Measurements from ENCODE around the gene AKAP8L. TPM values are rescaled to one million over a fixed set of nuclear protein-coding genes. Genes with fewer than 3 reads are reported as not detected.

Gene AKAP8L
- total and polyA plus RNA-seq, 9 of the 15 experiments (the other 6 are each of a cell fraction or from before 2014, with no cell fraction given), result 2.4 to 116 (median 70.7) TPM

- TF ChIP-seq ZBTB7A (IDR thresholded peaks at IDR 0.05; ENCODE audit: borderline replicate concordance, control insufficient read depth, low read depth, low read length) (no peak), RBM15 (IDR thresholded peaks at IDR 0.05; ENCODE audit: insufficient read depth, low read length) (no peak), ZBTB11 (CRISPR knock-in tag; IDR thresholded peaks at IDR 0.05) (no peak), FOXM1 (IDR thresholded peaks at IDR 0.05; ENCODE audit: low read depth) (no peak), FOXM1 (CRISPR knock-in tag; IDR thresholded peaks at IDR 0.05; ENCODE audit: low read depth) (0 out of 2 replicates have a peak, but pooled peaks have one; percentile 31), ARID1B (IDR thresholded peaks at IDR 0.05) (no peak), ZNF780A (CRISPR knock-in tag; IDR thresholded peaks at IDR 0.05) (no peak), U2AF1 (optimal IDR thresholded peaks at IDR 0.05; ENCODE audit: low read depth, low read length) (no peak), POLR2B (IDR thresholded peaks at IDR 0.05; ENCODE audit: low read depth, partially characterized antibody) (no peak), ZNF395 (CRISPR knock-in tag; IDR thresholded peaks at IDR 0.05) (no peak), SNIP1 (IDR thresholded peaks at IDR 0.05; ENCODE audit: low read depth) (no peak), POLR2A (conservative IDR thresholded peaks at IDR 0.05) (no peak), ZNF699 (CRISPR knock-in tag; IDR thresholded peaks at IDR 0.05; ENCODE audit: insufficient replicate concordance) (no peak), MBD1 (CRISPR knock-in tag; IDR thresholded peaks at IDR 0.05) (no peak), PHF8 (IDR thresholded peaks at IDR 0.05; ENCODE audit: borderline replicate concordance, low read length) (peak; percentile 3; the same call in 1 of the 2 replicates), HDAC6 (IDR thresholded peaks at IDR 0.05; ENCODE audit: low read depth, low read length) (no peak), ZNF212 (CRISPR knock-in tag; IDR thresholded peaks at IDR 0.05) (no peak), ZNF583 (CRISPR knock-in tag; IDR thresholded peaks at IDR 0.05) (no peak), ZNF41 (CRISPR knock-in tag; conservative IDR thresholded peaks at IDR 0.05) (no peak), ZNF551 (CRISPR knock-in tag; IDR thresholded peaks at IDR 0.05) (no peak), PRPF4 (IDR thresholded peaks at IDR 0.05; ENCODE audit: insufficient read depth, low read depth, low read length, poor library complexity, severe bottlenecking) (no peak), HDAC2 (IDR thresholded peaks at IDR 0.05) (no peak), RCOR1 (IDR thresholded peaks at IDR 0.05; ENCODE audit: borderline replicate concordance in 1 of 2, low read depth in 2 of 2, low read length in 2 of 2) (no peak), GATA2 (CRISPR knock-in tag; IDR thresholded peaks at IDR 0.05) (no peak)
Measured at GRCh38 chr19:15432018-15432494, 13.3 kb upstream of the AKAP8L start (continued).
